CD4-positive, alpha-beta T cell treated with Interleukin-12 subunit alpha and Interleukin-12 subunit beta, for 1 hour (primary cell): ENCODE data around the gene SLC12A7.

Experiments used
- DNase-seq: peaks from one replicate; pipeline ENCODE4 v3.0.0-alpha.2; 2020

The SLC12A7 gene

DNA sequence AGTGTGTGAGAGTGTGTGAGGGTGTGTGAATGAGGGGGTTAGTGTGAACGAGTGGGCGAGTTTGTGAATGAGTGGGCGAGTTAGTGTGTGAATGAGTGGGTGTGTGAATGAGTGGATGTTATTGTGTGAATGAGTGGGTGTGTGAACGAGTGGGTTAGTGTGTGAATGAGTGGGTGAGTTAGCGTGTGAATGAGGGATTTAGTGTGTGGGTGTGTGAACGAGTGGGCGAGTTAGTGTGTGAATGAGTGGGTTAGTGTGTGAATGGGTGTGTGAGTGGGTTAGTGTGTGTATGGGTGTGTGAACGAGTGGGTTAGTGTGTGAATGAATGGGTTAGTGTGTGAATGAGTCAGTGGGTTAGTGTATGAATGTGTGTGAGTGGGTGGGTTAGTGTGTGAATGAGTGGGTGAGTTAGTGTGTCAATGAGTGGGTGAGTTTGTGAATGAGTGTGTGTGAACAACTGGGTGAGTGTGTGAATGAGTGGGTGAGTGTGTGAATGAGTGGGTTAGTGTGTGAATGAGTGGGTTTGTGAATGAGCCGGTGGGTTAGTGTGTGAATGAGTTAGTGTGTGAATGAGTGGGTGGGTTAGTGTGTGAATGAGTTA, 65.8 kb downstream of the SLC12A7 start:
- DNase-seq: no peak

DNA sequence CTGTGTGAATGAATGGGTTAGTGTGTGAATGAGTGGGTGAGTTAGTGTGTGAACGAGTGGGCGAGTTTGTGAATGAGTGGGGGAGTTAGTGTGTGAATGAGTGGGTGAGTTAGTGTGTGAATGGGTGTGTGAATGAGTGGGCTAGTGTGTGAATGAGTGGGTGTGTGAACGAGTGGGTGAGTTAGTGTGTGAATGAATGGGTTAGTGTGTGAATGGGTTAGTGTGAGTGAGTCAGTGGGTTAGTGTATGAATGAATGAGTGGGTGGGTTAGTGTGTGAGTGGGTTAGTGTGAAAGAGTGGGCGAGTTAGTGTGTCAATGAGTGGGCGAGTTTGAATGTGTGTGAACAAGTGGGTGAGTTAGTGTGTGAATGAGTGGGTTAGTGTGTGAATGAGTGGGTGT, 67.7 kb downstream of the SLC12A7 start:
- DNase-seq: no peak

DNA sequence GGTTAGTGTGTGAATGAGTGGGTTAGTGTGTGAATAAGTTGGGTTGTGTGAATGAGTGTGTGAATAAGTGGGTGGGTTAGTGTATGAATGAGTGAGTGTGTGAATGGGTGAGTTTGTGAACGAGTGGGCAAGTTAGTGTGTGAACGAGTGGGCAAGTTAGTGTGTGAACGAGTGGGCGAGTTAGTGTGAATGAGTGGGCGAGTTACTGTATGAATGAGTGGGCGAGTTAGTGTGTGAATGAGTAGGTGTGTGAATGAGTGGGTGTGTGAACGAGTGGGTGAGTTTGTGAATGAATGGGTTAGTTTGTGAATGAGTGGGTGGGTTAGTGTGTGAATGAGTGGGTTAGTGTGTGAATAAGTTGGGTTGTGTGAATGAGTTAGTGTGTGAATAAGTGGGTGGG, 68.5 kb downstream of the SLC12A7 start:
- no peak for DNase-seq

DNA sequence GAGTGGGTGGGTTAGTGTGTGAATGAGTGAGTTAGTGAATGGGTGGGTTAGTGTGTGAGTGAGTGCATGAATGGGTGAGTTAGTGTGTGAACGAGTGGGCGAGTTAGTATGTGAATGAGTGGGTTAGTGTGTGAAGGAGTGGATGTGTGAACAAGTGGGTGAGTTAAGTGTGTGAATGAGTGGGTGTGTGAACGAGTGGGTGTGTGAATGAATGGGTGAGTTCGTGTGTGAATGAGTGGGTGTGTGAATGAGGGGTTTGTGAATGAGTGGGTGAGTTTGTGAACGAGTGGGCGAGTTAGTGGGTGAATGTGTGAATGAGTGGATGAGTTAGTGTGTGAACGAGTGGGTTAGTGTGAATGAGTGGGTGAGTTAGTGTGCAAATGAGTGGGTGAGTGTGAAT, 69.2 kb downstream of the SLC12A7 start:
- DNase-seq: no peak

DNA sequence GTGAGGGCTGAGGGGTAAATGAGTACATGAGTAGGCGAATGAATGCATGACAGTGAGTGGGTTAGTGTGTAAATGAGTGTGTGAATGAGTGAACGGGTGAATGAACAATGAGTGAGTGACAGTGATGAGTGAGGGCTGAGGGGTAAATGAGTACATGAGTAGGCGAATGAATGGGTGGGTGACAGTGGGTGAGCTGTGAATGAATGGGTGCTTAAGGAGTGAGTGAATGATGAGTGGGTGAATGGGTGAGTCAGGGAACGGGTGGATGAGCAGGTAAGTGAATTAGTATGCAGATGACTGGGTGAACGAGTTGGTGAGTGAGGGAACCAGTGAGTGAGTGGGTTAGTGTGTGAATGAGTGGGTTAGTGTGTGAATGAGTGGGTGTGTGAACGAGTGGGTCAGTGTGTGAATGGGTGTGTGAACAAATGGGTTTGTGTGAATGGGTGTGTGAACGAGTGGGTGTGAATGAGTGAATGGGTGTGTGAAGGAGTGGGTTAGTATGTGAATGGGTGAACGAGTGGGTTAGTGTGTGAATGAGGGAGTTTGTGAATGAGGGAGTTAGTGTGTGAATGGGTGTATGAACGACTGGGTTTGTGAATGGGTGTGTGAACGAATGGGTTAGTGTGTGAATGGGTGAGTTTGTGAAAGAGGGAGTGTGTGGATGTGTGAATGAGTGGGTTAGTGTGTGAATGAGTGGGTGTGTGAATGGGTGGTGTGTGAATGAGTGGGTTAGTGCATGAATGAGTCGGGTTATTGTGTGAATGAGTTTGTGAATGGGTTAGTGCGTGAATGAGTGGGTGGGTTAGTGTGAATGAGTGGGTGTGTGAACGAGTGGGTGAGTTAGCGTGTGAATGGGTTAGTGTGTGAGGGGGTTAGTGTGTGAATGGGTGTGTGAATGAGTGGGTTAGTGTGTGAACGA, 70.4 kb downstream of the SLC12A7 start:
- no peak for DNase-seq

DNA sequence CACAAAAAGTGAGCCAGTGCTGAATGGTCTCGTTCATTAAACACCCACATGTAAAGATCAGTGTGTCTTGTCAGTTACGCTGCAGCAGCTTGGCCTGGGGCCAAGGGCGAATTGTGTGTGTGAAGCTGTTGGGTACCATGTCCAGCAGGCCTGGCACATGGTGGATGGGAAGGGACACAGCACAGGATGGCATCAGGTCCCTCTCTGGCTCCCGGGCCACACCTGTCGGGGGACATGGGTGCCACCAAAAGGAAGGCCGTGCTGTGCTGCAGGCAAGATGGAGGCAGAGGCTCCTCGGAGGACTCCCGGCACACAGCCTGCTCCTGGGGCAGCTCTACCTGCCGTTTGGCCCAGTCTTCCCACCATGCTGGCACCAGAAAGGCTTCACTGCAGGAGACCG, 71.3 kb downstream of the SLC12A7 start:
- DNase-seq: no peak

DNA sequence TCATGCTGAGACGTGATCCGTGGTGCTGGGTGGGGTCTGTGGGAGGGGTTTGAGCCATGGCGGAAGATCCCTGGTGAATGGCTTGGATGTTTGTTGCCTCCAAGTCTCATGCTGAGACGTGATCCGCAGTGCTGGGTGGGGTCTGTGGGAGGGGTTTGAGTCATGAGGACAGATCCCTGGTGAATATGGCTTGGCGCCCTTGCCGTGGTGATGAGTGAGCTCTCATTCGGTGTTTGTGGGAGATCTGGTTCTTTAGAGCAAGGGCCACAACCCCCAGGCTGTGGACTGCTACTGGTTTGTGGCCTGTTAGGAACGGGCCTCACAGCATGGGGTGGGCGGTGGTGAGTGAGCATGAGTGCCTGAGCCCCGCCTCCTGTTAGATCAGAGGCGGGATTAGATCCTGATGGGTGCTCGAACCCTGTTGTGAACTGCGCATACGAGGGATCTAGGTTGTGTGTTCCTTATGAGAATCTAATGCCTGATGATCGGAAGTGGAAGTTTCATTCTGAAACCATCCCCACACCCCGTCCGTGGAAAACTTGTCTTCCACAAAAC, 72.1 kb downstream of the SLC12A7 start:
- no peak for DNase-seq

DNA sequence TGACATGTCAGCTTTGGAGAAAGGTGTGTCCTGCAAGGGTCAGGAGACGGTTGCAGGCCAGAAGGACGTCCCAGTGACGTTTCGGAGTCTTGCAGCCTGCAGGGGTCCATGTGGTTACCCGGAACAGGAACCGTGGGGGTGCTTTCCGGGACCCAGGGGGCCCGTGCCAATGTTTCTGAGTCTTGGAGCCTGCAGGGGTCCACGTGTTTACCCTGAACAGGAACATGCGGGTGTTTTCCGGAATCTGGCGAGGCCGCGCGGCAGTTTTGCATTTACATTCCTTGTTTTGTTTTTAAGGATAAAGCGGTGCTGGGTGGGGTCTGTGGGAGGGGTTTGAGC, 72.7 kb downstream of the SLC12A7 start:
- DNase-seq: no peak

DNA sequence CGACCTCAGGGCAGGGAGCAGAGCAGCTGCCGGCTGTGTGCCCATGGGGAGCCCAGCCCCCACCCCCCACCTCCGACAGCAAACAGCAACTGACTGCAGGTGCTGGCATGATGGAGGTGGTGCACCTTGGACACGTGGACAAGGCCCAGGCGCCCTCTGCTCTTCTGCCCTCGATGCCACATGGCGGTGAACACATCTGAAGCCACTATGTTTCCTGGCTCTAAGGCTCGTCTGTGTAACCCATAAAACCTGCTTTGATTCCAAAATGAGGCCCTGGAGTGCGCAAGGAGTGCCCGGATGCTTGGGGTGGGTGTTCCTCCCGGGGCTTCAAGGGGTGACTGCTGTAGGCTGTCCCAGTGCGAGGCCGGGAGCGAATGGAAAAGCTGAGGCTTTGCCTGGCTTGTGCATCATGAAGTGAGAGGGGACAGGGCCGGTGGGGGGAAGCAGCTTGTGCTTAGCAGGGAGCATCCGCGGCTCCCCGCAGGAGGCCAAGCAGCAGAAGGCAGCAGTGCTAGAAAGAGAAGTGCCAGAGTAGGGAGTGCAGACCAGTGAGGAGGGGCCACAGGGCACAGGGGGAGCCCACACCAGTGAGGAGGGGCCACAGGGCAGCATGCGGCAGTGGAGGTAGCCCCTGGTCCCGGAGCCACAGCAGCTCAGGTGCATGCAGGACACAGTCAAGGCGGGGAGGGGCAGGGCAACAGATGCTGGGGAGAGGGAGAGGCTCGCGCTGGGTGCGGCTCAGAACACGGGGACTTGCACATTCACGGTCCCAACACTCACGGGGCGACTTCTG, 73.2 kb downstream of the SLC12A7 start:
- no peak for DNase-seq

DNA sequence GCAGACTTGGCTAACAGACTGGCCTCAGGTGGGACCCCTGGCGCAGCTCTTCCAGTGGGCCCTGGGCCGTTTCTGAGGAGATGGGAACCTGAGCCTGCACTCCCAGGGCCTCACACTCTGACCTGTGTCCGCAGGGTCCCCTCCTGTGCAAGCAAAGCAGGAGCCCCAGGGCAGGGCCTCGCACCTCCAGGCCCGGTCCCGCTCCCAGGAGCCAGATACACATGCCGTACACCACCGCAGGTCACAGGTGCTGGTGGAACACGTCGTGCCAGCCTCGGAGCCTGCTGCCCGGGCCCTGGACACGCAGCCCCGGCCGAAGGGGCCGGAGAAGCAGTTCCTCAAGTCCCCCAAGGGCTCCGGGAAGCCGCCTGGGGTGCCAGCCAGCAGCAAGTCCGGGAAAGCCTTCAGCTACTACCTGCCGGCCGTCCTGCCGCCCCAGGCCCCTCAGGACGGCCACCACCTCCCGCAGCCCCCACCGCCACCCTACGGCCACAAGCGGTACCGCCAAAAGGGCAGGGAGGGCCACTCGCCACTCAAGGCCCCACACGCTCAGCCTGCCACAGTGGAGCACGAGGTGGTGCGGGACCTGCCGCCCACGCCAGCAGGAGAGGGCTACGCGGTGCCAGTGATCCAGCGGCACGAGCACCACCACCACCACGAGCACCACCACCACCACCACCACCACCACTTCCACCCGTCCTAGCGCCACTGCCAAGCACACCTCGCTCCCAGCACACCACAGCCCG, 74.0 kb downstream of the SLC12A7 start:
- no peak for DNase-seq

DNA sequence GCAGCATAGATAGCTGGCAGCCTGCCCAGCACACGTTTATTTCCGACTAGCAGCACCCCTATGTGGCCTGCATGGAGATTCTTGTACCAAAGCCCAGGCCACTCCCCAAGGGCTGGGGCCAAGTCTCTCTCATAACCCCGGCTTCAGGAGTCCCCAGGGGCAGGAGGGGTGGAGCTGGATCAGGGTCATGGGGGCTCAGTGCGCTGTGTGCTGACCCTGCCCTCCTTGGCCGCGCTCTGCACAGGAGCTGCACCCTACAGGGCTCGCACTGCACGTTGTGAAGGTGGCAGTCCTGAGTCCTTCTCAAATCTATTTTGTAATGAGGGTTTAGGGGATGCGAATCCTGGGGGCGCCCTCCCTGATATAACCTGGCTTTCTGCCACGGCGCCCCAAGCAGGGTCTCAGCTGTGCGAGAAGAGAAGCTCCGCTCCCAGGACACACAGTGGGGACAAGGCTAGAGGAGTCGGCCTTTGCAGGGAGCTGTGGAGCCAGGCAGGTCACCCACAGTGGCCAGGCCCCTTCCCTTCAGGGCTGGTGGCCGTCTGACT, 74.7 kb downstream of the SLC12A7 start:
- no peak for DNase-seq

DNA sequence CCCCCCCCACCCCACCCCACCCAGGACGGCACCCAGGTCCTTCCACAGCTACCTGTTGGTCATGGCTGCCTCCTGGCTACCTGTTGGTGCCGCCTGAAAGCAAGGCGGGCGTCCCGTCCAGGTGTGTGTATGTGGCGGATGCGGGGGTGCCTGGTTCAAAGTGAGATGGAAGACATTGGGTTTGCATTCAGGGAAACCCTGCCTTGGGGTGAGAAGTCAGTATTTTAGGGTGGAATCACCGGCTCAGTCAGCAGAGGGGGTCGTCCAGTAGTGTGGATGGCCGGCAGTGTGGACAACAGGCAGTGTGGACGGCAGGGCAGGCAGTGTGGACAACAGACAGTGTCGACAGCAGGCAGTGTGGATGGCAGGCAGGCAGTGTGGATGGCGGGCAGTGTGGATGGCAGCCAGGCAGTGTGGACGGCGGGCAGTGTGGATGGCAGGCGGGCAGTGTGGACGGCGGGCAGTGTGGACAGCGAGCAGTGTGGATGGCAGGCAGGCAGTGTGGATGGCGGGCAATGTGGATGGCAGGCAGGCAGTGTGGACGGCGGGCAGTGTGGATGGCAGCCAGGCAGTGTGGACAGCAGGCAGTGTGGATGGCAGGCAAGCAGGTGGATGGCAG, 75.2 kb downstream of the SLC12A7 start:
- no peak for DNase-seq

DNA sequence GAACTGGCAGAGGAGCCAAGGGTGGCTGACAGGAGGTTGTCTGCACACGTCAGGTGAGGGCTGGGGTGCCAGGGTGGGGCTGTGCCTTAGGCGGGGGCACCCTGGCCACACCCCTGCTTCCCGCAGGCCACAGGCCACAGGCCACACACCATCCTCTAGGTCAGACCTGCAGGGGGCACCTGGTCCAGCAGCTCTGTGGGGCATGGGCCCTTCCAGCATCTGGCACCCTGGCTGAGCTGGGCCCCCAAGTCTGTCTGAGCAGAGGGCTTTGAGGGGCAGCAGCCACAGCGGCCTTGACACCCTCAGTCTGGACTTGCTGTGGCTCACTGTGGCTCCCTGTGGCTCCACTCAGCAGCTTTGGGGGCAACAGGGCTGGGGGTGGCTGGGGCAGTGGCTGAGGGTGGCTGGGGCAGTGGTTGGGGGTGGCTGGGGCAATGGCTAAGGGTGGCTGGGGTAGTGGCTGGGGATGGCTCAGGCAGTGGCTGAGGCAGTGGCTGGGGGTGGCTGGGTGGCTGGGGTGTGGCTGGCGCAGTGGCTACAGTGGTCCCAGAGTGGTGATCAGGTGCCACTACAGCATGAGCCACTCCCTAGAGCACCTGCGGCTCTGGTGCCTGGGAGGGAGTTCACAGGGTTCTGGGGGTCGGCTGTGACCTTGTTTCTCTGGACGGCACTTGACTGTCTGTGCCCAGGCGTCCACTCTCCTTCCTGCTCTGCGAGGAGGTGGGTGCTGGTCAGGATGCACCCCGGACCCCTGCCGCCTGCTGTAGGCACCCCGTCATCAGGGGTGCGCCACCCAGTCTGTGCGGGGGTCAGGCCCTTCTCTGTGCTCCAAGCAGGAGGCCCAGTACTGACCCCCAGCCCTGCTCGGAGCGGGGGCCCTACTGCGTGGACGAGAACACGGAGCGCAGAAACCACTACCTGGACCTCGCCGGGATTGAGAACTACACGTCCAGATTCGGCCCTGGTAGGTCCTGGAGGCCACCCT, 76.2 kb downstream of the SLC12A7 start:
- DNase-seq: no peak

DNA sequence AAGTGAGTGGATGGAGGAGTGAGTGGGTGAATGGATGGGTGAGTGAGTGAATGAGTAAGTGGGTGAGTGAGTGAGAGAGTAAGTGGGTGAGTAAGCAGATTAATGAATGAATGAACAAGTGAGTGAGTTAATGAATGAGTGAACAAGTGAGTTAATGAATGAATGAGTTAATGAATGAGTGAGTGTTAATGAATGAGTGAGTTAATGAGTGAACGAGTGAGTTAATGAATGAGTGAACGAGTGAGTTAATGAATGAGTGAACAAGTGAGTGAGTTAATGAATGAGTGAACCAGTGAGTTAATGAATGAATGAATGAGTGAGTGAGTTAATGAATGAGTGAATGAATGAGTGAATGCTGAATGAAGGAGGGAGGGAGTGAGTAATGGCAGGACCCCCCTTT, 76.9 kb downstream of the SLC12A7 start:
- DNase-seq: no peak

DNA sequence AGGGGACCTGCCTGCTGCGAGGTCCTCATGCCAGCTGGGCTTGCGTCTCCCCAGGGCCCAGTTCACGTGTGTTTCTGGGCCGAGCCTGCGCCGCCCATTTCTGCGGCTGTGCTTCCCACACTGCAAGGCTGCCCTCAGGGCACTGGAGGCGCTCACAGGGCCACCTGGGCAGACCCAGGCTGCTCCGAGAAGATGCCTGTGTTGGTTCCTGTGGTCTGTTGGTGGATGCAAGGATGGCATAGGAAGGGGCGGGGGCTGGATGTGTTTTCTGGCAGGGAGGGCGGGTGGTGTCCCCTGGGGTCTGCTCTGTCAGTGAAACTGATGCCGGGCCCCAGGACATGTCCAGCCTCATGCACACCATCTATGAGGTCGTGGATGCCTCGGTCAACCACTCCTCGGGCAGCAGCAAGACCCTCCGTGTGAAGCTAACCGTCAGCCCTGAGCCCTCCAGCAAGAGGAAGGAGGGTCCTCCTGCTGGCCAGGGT, 77.4 kb downstream of the SLC12A7 start:
- DNase-seq: no peak

DNA sequence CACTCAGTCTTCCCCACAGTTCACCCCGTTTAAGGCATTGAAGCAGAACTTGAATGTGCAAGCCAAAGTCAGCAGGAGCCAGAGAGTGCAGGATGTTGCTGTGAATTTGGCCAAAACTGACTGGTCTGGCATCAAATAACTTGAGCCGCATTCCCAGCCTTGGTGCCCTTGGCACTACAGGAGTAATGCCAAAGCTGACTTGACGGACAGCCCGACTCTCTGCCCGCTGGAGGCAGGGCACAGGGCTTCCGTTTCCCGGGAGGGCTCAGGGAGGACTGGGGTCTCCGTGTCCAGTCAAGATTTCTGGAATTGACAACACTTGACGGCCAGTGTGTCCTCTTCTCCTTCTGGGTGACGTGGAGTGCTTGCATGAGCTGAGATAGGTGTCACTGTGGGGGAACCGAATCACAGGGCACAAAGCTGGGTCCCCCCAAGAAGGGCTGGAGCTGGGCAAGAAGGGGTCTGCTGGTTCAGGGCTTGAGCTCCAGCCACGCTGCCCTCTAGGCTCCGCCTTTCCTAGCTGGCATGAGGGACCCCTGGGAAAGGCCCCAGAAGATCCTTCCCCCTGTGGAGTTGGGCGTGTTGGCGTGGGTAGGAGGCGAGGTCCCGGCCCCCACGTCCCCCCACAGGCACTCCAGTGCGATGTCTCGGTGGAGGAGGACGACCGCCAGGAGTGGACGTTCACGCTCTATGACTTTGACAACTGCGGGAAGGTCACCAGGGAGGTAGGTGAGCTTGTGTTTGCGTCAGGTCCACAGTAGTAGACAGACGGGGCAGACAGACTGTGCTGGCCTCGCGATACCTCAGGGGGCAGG, 78.0 kb downstream of the SLC12A7 start:
- DNase-seq: no peak

DNA sequence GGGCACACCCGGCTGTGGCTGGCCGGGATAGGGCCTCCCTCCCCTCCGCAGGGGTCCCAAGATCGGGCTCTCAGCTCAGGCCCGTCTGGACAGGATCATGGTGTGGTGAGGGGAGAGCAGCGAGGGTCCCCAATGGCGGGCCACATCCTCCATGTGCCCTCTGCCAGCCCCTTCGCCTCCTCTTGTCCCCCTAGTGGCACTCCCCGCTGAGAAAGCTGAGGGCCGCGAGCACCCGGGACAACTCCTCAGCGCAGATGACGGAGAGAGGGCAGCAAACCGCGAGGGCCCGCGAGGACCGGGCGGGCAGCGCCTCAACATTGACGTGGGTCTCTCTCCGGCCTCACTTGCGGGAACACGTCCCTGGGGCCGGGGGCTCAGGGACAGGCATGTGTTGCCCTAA, 78.7 kb downstream of the SLC12A7 start:
- DNase-seq: no peak

DNA sequence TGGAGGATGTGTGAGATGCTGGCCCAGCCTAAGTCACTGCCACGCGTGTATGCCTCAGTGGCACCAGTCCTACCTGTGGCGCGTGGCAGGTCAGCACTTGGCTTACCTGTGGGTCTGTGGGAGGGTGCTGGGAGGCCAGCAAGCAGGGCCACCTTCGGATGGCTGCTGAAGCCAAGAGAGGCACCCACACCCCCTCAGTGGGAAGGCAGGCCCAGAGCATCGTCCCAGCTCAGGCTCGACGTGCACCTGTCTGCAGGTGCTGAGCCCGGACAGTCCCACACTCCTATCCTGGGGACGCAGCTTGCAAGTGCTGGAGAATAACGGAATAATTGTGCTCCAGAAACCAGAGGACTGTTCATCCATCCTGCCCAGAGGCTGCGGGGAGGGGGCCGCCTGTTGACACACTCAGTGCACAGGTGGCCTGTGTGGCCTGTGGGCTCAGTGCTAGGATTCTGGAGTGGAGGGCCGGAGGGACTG, 79.3 kb downstream of the SLC12A7 start:
- DNase-seq: no peak

DNA sequence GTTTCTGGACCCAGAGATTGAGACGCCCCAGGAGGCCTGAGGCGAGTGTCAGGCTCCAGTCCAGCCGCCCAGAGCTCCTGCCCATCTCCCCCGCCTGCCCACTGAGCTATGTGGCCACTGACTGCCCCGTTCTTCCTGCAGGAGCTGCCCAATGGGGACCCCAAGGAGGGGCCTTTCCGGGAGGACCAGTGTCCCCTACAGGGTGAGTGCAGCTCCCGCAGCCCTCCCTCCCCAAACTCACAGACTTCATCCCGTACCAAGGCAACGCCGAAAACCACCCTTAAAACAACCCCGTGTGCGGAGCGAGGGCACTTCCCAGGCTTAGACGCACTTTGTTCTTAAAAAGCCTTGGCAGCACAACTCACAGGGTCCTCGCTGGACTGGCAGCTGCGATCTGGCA, 79.9 kb downstream of the SLC12A7 start:
- no peak for DNase-seq
